Measurements from ENCODE around the gene ALKAL2. TPM values are rescaled to one million over a fixed set of nuclear protein-coding genes. Genes with fewer than 3 reads are reported as not detected.

ALKAL2 gene
- total and polyA plus RNA-seq, 9 of the 15 experiments (the other 6 are each of a cell fraction or from before 2014, with no cell fraction given) = not detected

DNA sequence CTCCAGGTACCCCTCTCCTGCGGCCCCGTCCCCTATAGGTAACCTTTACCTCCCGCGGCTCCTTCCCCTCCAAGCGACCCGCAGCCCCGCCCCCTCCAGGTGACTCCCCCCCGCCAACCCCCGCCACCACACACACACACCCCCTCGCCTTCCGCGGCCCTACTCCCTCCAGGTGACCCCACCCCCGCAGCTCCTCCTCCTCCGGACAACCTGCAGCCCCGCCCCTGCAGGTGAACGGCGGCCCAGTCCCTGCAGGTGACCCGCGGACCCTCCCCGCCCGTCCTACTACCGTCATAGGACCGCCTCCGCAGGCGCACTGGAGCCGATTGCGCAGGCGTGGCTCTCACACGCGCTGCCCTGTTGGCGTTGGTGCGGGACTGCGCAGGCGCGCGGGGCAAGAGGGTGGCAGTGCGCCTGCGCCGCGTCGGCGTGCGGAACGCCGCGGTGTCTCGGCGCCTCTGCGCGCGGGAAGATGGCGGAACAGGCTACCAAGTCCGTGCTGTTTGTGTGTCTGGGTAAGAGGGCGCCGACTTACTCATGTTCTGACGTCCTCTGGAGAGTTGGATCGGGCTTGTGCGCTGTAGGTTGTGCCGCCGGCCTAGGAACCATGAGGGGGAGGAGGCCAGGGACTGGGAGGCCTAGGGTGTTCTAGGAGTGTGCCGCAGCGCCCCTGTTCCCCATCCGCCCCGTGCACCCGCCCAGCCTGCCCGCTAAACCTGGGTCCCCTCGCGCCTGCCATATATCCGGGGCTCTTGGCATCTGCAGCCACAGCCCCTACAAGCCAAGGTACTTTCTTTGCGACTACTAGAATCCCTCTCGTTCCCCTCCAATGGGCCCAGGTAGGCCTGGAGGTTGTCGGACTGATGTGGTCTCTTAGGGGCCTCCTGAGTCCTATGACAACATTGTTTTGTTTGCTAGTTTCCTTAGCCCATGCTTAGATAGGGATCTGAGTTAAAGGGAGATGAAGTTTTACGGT is 23.1 kb downstream of the ALKAL2 start, which contains the start of gene ACP1 (continued):
- TF ChIP-seq, protein P1, sequence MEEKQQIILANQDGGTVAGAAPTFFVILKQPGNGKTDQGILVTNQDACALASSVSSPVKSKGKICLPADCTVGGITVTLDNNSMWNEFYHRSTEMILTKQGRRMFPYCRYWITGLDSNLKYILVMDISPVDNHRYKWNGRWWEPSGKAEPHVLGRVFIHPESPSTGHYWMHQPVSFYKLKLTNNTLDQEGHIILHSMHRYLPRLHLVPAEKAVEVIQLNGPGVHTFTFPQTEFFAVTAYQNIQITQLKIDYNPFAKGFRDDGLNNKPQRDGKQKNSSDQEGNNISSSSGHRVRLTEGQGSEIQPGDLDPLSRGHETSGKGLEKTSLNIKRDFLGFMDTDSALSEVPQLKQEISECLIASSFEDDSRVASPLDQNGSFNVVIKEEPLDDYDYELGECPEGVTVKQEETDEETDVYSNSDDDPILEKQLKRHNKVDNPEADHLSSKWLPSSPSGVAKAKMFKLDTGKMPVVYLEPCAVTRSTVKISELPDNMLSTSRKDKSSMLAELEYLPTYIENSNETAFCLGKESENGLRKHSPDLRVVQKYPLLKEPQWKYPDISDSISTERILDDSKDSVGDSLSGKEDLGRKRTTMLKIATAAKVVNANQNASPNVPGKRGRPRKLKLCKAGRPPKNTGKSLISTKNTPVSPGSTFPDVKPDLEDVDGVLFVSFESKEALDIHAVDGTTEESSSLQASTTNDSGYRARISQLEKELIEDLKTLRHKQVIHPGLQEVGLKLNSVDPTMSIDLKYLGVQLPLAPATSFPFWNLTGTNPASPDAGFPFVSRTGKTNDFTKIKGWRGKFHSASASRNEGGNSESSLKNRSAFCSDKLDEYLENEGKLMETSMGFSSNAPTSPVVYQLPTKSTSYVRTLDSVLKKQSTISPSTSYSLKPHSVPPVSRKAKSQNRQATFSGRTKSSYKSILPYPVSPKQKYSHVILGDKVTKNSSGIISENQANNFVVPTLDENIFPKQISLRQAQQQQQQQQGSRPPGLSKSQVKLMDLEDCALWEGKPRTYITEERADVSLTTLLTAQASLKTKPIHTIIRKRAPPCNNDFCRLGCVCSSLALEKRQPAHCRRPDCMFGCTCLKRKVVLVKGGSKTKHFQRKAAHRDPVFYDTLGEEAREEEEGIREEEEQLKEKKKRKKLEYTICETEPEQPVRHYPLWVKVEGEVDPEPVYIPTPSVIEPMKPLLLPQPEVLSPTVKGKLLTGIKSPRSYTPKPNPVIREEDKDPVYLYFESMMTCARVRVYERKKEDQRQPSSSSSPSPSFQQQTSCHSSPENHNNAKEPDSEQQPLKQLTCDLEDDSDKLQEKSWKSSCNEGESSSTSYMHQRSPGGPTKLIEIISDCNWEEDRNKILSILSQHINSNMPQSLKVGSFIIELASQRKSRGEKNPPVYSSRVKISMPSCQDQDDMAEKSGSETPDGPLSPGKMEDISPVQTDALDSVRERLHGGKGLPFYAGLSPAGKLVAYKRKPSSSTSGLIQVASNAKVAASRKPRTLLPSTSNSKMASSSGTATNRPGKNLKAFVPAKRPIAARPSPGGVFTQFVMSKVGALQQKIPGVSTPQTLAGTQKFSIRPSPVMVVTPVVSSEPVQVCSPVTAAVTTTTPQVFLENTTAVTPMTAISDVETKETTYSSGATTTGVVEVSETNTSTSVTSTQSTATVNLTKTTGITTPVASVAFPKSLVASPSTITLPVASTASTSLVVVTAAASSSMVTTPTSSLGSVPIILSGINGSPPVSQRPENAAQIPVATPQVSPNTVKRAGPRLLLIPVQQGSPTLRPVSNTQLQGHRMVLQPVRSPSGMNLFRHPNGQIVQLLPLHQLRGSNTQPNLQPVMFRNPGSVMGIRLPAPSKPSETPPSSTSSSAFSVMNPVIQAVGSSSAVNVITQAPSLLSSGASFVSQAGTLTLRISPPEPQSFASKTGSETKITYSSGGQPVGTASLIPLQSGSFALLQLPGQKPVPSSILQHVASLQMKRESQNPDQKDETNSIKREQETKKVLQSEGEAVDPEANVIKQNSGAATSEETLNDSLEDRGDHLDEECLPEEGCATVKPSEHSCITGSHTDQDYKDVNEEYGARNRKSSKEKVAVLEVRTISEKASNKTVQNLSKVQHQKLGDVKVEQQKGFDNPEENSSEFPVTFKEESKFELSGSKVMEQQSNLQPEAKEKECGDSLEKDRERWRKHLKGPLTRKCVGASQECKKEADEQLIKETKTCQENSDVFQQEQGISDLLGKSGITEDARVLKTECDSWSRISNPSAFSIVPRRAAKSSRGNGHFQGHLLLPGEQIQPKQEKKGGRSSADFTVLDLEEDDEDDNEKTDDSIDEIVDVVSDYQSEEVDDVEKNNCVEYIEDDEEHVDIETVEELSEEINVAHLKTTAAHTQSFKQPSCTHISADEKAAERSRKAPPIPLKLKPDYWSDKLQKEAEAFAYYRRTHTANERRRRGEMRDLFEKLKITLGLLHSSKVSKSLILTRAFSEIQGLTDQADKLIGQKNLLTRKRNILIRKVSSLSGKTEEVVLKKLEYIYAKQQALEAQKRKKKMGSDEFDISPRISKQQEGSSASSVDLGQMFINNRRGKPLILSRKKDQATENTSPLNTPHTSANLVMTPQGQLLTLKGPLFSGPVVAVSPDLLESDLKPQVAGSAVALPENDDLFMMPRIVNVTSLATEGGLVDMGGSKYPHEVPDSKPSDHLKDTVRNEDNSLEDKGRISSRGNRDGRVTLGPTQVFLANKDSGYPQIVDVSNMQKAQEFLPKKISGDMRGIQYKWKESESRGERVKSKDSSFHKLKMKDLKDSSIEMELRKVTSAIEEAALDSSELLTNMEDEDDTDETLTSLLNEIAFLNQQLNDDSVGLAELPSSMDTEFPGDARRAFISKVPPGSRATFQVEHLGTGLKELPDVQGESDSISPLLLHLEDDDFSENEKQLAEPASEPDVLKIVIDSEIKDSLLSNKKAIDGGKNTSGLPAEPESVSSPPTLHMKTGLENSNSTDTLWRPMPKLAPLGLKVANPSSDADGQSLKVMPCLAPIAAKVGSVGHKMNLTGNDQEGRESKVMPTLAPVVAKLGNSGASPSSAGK (IDR thresholded peaks at IDR 0.05) = peak; percentile 73
- TF ChIP-seq, protein P2, sequence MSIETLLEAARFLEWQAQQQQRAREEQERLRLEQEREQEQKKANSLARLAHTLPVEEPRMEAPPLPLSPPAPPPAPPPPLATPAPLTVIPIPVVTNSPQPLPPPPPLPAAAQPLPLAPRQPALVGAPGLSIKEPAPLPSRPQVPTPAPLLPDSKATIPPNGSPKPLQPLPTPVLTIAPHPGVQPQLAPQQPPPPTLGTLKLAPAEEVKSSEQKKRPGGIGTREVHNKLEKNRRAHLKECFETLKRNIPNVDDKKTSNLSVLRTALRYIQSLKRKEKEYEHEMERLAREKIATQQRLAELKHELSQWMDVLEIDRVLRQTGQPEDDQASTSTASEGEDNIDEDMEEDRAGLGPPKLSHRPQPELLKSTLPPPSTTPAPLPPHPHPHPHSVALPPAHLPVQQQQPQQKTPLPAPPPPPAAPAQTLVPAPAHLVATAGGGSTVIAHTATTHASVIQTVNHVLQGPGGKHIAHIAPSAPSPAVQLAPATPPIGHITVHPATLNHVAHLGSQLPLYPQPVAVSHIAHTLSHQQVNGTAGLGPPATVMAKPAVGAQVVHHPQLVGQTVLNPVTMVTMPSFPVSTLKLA (conservative IDR thresholded peaks at IDR 0.05) = peak; percentile 68 to 83
- TF ChIP-seq BRF1 (IDR thresholded peaks at IDR 0.05; ENCODE audit: borderline replicate concordance, extremely low read depth, insufficient read length) (no peak), ETV6 (IDR thresholded peaks at IDR 0.05; ENCODE audit: borderline replicate concordance in 1 of 2, low read depth in 2 of 2, low read length in 1 of 2) (no peak), ETV6 (CRISPR knock-in tag; IDR thresholded peaks at IDR 0.05; ENCODE audit: borderline replicate concordance) (no peak), ZFX (CRISPR knock-in tag; IDR thresholded peaks at IDR 0.05) (peak; percentile 98), KDM5B (IDR thresholded peaks at IDR 0.05; ENCODE audit: insufficient replicate concordance, low read depth, low read length) (peak; percentile 90), BRD4 (IDR thresholded peaks at IDR 0.05) (peak; percentile 56; the same call in 1 of the 2 replicates)
